ENCODE results near the gene EIPR1.
A peak's percentile ranks its signal among the peaks of the same experiment; 100 is the strongest.

EIPR1 gene

GRCh38 chr2:3389193-3389592, 11.6 kb upstream of the EIPR1 start:
- no peak overlapping the region for H3K27ac ChIP-seq
- H3K4me3 ChIP-seq = no peak overlapping the region
- TF ChIP-seq CTCF (IDR thresholded peaks at IDR 0.05) = no peak
- DNase-seq (ENCODE audit: low spot score) = no peak

GRCh38 chr2:3388412-3388738, 10.8 kb upstream of the EIPR1 start:
- DNase-seq (ENCODE audit: low spot score) = no peak
- H3K4me3 ChIP-seq = no peak overlapping the region
- no peak for TF ChIP-seq CTCF (IDR thresholded peaks at IDR 0.05)
- no peak overlapping the region for H3K27ac ChIP-seq

GRCh38 chr2:3387644-3388411, 10.2 kb upstream of the EIPR1 start:
- Histone ChIP-seq H3K27ac (no peak overlapping the region), H3K4me3 (no peak overlapping the region)
- DNase-seq (ENCODE audit: low spot score) = no peak
- TF ChIP-seq CTCF (IDR thresholded peaks at IDR 0.05) = no peak

GRCh38 chr2:3387011-3387410, 9.4 kb upstream of the EIPR1 start:
- no peak for DNase-seq (ENCODE audit: low spot score)
- TF ChIP-seq CTCF (IDR thresholded peaks at IDR 0.05) = no peak
- no peak overlapping the region for H3K4me3 ChIP-seq
- H3K27ac ChIP-seq = no peak overlapping the region

GRCh38 chr2:3386448-3386958, 8.9 kb upstream of the EIPR1 start:
- DNase-seq (ENCODE audit: low spot score) = no peak
- TF ChIP-seq CTCF (IDR thresholded peaks at IDR 0.05) = no peak

GRCh38 chr2:3379647-3380534, 2.3 kb upstream of the EIPR1 start, which contains the start of gene TRAPPC12:
Gene TRAPPC12, plus strand, starts transcription at chr2:3379694. Its CDS starts 7,930 bp downstream, at chr2:3387624.
- peak within 1 kb of the TSS; percentile 91 for H3K4me3 ChIP-seq
- no peak for TF ChIP-seq CTCF (IDR thresholded peaks at IDR 0.05)
- peak; percentile 92 for DNase-seq (ENCODE audit: low spot score)
- H3K27ac ChIP-seq = peak within 1 kb of the TSS; percentile 63 to 85

More at GRCh38 chr2:3386448-3386958, 8.9 kb upstream of the EIPR1 start:
- Histone ChIP-seq H3K4me3 (no peak overlapping the region), H3K27ac (no peak overlapping the region)
